Measurements from ENCODE around the gene RASAL3.

RASAL3 gene

DNA sequence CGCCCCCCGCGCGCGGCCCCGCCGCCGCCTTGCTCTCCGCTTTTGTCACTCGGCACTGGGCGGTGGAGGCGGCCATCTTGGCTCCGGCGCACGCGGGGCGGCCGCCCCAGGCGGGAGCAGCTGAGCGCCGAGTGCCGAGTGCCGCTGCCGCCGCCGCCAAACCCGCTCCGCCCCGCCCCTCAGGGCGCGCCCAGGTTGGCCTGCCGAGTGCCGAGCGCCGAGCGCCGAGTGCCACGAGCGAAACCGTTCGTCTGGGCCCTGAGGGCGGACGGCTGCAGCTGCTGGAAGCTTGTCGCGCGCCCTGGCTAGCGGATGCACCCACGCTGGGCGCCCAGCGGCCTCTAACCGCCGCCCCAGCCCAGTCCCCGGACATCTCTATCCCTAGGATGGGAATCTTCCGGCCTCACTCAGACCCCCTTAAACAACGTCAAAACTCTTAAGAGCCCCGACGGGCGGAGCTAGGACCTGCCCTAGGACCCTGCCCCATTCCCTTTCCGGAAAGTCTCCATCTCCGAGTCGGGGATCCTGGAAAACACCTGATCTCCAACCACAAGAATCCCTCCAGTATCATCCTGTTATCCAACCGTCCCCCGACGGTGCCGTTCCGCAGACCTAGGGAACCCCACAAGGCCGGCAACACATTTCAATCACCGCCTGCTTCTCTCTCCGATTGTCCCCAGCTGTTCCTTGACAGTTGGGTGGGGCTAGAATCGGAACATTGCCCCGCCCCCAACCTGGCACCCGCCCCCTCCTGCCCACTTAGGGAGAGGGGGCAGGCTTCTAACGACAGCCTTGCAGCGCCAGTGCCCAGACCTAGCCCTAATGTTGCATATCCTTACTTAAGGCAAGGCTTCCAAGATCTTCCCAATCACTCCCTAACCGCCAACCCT lies 31.5 kb downstream of the RASAL3 start:
- peak; percentile 91 for DNase-seq

DNA sequence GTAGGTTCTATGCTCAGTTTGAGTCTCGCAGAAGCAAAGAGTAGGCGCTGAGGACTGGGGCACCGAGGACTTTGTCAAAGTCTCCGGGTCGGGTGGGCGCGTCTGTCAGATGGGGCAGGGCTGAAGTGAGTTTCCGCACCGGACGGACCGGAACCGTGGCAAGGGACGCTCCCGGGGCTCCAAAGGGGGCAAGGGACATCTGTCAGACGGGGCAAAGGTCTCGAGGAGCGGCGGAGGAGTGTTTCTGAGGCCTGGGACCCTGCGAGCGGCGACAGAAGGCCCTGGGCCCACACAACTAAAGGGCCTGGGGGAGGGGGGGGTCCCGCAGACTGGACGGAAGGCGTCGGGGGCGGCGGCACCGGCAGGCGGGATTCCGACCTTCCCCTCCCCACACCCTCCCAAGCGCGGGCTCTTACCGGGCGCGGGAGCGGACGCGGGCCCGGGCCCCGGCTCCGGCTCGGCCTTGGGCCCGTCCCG lies 32.3 kb downstream of the RASAL3 start:
- no peak for DNase-seq

DNA sequence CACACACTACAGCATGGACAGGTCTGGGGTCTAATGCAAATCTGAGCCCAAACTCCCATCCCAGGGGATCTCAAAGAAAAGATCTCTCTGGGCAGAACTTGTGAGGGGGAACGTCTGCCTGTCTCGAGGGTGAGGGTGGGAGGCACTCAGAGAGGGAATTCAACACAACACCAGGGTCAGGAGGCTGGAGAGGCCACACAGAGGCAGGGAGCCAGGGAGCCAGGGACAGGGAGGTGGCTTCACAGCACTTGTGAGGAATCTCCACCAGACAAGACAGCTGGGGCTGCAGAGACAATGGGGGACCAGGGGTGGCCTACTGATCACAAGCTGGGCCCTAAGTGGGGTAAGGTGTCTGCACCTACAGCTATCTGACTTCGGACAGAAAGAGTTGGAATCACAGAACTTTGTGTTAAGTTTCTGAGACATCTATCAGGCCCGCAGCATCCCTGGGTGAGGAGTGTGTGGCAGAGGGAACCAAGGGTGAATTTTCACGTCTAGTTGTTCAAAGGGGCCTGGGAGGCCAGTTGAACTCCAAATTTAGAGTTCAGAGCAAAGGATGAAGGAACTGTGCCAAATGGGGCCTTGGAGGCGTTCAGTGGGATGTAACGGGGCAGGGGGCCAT lies 32.8 kb downstream of the RASAL3 start:
- no peak for DNase-seq

DNA sequence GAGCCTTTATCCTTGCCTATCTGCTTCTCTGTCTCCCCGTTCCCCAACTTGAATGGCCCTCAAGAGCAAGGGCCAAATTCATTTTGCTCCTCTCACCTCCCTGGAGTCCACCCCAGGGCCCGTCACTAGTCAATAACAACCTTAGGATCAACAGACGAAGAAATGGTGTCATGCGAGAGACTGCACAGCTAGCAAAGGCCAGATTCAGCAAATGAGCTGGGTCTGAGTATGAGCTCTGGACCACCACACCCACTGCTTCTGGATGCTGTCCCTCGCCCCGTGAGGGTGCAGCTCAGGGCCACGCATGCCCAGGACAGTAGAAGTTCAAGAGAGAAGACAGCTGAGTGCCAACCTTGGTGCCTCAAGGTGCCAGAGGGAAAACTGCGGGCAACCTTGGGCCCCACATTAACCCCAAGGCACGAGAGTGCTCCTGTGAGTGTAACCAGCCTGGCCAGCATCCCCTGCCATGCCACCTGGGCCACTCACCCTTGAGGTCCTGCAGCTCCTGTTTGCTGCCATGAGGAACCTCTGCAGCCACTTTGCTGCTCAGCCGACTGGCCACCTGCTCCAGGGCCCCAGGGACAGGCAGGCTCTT lies 33.7 kb downstream of the RASAL3 start:
- DNase-seq, result no peak

DNA sequence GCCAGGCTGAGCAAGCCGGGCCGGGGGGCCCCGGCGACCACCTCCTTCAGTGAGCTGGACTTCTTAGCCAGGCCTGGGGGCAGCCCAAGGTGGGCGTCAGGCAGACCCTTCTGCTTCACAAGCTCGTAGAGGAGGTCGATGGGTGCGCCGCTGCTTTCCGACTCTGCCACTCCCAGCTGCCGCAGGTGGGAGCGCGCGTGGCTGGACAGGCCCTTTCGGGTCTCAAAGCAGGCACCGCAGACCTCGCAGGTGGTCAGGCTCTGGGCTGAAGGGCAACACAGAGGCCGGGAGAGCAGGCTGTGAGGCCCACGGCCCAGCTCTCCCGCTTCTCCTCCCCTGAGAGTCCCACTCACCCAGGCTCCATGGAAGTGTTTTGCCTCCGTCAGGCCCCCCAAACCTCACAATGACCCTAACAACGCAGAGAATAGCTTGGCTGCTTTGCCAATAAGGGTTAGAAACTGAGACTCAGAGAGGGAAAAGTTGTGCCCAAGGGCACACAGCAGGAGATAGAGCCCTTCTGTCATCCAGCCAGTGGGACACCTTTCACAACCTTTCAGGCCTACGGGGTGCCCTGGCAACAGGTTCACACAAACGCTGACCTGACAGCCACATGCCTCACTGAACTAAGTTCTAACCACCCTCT lies 34.4 kb downstream of the RASAL3 start:
- DNase-seq, result no peak

DNA sequence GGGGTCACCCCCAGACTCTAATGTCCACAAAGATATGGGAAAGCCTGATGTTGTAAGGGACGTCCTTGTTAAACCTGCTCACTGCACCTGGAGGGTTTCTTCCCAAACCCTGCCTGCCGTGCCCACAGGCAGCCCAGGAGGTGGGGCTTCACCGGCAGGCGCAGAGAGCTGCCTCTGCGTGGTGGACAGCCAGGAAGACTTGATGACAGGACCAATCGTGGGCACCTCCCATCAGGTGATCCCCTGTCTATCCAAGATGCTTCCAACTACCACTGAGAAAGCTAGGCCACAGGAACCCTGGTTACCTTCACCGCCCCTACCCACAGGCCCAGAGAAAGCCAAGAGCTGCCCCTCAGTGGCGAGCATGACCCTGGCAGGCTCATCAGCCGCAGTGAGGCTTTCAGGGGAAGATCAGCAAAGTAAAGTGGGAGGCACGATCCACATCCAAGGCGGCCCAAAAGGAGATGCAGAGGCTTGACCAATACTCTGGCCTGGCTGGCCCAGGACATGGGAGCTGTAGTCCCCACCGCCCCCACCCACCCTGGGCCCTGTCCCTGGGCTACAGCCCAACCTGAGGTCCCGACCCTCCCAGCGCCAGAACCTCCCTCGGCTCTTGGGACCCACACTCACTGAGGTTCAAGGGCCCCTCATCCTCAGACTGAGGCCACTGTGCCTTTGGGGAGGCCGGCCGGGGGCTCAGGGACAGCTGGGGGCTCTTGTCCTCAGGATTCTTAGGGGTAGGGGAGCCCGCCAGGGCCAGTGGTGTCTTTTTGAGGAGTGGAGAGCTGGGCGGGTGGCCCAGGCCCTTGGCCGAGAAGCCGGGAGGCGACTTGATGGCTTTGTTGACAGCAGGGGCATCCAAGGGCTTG lies 35.2 kb downstream of the RASAL3 start:
- no peak for DNase-seq

DNA sequence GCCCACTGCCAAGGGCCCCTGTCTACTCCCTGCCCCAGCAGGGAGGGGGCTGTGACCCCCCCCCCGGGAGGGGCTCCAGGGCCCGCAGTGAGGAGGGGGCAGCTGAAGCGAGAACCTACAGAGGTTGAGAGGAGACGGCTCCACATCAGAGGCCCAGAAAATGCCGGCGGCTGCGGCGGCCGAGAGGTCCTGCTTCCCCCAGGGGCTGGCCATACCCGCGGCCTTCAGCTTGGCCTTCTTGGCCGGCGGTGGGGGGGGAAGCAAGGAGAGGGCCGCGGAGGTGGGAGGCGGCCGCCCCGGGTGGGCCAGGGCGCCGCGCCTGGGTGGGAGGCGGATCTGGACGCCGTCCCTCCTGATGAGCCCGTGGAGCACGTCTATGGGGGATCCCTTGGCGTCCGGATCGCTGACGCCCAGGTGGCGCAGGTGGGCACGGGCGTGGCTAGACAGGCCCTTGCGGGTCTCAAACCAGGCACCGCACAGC lies 36.3 kb downstream of the RASAL3 start:
- DNase-seq, result no peak

DNA sequence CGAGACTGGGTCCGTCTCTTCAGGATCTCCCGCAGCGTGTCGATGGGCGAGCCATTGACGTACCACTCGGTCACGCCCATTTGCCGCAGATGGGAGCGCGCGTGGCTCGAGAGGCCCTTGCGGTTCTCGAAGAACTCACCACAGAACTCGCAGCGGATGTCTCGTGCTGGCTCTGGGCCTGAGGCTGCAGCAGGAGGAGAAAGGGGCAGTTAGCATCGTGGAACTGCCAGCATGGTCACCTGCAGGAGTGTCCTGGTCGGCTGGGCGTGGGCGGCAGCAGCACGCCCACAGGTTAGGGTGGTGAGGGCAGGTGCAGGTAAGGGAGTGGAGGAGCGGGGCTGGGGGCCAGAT lies 37.0 kb downstream of the RASAL3 start:
- DNase-seq, result no peak

DNA sequence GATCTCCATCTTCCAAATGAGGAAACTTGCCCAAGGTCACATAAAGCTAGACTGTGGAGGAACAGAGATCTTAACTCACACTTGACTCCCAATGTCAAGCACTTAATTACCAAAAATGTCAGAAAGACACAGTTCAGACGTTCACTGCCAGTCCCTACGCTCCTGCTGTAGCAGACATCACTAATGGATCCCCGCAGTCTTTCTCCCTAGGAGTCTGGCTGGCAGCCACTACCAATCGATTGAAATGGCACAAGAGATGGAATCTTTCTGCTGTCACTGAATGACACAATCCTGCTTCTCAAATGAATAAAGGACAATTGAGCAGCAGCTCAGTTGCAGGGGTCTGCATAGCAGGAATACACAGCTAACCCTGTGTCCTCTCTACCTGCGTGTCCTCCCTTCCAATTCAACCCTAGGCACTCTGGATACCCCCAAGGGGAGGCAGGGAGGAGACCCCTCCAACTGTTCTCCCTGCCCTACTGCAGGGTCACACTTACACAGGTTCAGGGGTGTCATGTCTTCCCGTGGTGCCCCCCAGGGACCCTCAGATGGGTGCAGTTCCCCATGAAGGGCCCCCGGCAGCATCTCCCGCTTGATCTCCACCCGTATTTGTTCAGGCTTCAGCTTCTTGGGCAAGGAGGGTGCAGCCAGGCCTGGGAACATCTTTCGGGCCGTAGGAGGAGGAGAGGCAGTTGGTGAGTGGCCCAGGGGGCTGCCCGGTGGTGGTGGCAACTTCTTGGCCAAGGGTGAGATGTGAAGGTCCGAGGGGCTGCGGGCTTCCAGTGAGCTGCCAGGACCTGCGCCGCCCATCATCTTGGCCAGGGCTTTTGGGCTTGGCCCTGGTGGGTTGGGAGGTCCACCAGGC lies 37.6 kb downstream of the RASAL3 start:
- no peak for DNase-seq

DNA sequence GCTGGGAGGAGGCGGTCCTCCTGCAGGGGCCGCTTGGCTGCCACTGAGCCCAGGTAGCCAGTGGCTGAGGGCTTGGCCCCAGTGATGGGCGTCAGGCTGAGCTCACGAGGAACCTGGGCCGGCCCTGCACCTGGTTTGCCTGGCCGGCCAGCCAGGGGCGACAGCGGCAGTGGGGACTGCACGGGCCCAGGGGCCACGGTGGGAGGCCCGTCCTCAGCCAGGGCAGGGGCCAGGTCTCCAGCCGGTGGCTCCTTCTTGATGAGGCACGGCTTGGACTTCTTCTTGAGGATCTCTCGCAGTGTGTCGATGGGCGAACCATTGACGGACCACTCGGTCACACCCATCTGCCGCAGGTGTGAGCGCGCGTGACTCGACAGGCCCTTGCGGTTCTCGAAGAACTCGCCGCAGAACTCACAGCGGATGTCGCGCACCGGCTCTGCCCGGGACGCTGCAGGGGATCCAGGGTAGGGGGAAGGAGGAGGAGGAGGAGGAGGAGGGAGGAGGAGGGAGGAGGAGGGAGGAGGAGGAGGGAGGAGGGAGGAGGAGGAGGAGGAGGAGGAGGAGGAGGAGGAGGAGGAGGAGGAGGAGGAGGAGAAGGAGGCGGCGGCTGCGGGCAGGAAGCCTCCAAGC lies 38.9 kb downstream of the RASAL3 start:
- no peak for DNase-seq

DNA sequence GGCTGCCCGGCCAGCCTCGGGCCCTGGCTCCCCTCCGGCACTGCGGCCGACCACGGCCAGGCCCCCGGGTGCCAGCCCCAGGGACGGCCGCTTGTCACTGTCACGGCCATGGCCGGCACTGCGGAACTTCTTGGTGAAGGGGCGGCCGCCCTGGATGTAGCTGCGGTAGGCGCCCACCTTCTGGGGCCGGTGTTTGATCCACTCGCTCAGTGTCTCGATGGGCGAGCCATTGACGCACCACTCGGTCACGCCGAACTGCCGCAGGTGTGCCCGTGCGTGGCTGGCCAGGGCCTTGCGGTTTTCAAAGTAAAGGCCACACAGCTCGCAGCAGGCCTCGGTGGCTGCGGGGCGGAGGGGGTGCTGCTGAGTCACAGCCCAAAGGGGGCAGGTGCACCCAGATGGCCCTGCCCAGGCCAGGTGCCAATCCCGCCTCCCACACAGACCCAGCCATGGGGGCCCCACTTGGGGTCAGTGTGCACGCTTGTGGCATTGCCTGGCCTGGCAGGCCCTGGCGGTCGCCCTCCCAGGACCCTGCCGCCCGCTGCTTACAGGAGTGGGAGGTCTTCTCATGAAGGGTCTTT lies 39.6 kb downstream of the RASAL3 start:
- DNase-seq, result no peak

DNA sequence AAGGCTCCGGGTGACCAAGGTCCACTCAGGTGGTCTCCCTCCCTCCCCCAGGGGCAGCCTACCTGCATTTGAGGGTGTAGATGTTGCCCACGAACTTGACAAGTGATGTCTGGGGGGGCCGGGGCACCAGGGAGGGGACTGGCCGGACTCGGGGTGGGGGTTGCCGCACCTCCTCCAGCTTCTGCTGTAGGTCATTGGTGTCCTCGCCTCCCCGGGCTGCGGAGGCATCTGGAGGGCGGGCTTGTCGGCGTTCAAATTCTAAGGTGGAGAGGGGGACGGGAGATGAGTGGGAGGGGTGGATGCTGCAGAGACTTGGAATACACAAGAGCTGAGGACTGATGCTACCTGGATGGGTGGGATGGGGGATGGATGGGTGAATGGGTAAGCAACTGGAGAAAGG lies 40.2 kb downstream of the RASAL3 start:
- DNase-seq, result no peak

DNA sequence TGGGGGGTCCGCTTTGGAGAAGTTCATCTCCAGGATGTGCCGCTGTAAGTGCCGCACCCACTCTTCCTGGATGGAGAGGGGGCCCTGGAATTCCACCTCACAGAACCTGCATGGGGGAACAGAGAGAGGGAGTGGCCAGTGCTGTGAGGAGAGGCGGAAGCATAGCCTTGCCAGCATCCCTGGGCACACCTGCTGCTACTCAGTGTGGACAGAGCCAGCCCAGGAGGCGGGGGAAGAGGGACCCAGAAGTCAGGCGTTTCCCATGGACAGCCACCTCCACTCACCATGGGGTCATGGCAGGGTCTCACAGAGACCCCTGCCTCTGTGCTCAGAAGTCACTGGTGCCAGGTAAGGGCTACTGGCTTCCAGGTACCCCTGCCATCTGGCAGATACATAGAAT lies 41.2 kb downstream of the RASAL3 start:
- no peak for DNase-seq

DNA sequence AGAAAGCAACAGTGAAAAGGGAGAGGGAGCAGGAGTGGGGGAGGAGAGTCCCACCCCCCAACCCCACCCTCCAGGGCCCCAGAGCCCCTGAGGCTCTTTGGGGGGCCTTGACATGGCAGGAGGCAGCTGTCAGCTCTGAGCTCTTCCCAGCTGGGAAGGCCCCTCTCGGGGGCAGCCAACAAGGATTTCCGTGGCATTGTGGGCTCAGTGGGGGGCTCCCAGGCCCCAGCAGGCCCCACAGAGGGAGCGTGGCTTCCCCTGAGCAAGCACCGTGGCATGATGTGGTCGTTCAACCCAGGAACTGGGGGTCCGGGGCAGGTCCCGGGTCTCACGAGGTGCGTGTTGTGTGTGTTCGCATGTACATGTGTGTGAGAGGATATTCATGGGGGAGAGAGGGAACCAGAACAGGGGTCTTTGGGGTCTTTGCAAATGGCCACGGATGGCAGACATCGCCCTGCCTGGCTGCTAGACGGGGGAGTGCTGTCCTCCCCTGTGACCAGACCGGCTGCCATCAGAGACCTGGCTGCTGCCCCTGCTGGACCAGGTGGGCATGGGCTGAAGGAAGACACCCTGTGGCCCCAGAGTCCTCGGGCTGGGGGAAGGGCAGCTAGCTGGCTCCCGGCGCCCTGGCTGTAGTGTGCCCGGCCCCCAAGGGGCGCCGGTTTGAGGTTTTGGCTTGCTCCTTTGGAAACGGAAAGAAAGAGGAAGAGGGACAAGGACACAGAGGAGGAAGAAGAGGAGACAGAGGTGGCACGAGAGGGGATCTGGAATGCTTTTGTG lies 41.9 kb downstream of the RASAL3 start:
- DNase-seq, result no peak

DNA sequence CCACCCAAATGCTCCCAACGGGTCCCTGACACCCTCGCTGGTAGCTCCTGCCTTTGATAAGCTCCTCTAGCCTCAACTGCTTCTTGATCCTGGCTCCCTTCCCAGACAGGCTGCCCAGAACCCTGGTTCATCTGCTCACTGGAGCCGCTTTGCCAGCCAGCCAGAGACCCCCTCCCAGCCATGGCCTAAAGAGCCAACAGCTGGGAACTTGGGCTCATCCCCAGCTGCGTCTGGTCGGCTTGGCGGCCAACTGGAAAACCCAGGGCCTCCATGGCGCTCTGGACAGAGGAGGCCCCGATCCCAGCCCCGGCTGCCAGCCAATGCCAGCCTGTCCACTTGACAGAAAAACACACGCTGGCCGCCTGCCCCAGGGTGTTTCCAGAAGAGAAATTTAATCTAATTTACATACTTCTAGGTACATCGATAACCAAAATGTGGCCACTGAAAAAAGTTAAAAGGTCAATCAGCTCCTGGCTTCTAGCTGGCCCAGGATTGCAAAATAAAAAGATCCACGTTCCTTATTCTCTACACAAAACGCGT lies 42.6 kb downstream of the RASAL3 start:
- peak; percentile 85 for DNase-seq

DNA sequence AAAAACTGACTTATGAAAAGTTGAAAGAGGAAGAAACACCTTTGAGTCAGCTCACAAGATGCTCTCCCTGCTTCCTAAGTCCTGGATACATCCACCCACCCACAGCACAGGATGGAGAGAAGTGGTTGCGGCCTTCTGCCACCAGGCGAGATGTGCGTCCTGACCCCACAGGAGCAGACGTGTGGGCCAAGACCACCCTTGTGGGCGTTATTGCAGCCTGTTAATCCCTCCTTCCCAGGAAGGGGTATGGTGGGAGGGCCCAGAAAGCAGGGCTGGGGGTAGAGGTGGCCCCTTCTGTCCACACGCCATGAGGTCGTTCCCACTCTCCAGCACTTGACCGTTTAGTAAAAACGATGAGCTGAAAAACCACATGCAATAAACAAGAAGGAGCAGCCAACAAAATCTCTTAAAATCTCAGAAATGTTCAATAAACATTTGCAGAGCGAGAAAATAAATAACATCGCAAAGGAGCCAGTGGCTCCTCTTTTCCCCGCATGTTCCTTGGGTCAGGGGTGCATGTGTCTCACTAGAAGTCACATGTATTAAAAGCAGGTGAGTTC lies 43.1 kb downstream of the RASAL3 start:
- DNase-seq, result no peak

DNA sequence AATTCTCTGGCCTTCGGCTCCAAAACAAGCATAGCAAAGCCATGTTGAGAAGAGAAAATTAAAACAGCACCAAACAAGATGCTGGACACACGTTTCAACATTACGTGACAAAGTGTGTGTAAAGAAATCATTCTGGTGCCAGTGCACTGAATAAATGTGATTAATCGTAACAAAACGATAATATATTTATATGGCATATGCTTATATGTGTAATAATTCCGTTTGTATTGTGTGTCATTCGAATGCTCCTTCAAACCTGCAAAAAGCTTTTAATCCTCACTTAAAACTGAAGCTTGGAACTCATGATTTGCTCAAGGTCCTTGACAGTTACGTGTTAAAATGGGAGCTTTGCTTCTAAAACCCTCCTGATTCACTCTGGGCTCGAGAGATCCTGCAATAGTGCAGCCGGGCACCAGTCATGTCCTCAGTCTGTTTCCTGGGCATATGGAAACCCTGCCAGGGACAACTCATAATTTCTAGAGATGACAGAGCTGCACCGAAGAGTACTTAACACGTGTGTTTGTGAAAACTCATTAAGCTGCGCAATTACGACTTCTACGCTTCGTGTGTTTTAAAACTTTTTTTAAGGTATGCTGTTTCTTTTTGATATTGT lies 44.8 kb downstream of the RASAL3 start:
- no peak for DNase-seq

DNA sequence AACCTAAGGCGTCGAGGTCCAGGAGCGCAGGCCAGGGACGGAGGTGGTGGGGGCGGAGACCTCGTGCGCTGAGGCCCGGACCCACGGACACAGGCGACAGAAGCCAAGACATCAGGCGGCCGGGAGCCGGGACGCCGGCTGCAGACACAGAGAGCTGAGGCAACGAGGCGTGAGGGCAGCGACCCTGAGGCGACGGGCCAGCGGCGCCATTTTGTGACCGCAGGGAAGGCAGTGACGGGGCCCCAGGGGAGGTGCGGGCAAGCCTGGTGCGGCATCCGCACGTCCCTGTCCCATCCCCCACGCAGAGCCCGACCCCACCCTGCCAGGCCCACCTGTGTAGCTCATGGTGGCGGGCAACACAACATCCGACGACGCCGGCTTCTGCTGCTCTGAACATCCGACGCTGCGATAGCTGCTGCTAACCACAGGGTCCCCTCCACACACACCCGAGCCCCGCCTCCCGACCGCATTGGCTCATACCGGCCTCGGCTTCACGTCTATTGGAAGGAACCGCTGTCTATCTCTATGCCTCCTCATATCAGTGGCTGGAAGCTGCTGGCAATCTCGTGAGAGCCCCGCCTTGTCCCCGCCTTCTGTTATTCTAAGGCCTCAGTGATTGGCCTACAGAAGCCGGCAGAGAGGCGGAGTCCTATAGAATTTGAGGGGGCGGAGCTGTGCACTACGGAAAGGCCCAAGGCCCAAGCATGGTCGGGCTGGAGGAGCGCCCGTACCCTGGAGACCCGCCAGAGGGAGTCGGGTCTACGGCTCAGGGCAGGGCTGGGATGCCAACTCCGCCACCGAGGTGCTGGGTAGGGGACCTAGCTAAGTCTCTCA lies 45.5 kb downstream of the RASAL3 start, which contains the start of gene AKAP8L:
TSS of gene AKAP8L (minus strand) at position 410 of the 834 bp plus-strand sequence. CDS start at position 345, 65 bp downstream.
- peak; percentile 98 for DNase-seq
